GM21515 (cell line): Measurements from ENCODE around the gene PRKD1.
"Not testable (repeated sequence)": the region's sequence is repeated elsewhere in the genome, so short reads cannot be mapped to it uniquely, and the experiment has no call there.

Experiments used
- ATAC-seq: cut with Tn5 transposase; IDR thresholded peaks from one replicate; pipeline ENCODE4 v1.9.1; 2021; ENCODE audit not compliant: unreplicated experiment

PRKD1 gene

DNA sequence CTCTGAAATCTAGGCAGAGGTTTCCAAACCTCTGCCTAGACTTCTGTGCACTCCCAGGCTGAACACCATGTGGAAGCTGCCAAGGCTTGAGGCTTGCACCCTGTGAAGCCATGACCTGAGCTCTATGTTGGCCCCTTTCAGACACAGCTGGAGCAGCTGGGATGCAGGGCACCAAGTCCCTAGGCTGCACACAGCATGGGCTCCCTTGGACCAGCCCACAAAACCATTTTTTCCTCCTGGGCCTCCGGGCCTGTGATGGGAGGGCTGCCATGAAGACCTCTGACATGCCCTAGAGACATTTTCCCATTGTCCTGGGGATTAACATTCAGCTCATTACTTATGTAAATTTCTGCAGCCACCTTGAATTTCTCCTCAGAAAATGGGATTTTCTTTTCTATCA, 88.0 kb downstream of the PRKD1 start:
- not testable (repeated sequence) for ATAC-seq

DNA sequence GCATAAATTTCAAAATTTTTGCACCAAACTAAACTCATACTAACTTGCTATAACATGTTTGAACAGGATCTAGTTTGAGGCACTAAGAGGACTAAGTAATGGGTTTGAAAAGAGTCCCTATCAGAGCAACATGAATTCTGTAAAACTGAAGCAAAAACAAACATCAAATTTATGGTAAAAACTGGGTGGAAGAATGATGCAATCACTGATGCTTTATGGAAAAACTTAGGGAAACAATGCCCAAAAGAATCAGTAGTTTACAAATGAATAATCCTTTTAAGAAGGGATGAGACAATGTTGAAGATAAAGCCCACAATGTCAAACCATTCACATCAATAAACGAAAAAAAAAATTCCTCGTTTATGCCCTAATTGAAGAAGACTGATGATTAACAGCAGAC, 88.9 kb downstream of the PRKD1 start:
- ATAC-seq, result no peak

DNA sequence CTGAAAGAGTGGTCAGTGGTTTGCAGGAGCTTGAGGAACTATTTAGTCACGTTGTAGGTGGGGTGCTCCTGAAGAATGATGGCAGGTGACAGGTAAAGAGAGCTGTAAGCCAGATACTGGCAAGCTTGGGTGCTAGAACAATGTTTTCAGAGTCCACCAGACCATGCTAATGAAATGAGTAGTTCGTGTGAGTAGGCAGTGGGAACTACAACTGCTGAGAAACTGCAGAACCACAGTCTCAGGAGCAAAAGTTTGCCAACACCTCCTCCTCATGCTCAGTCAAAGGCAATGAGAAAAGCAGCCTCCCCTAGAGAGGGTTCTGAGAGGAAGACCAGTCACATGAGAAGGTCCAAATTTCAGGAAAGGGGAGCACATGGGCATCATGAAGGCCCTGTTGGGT, 91.3 kb downstream of the PRKD1 start:
- no peak for ATAC-seq

DNA sequence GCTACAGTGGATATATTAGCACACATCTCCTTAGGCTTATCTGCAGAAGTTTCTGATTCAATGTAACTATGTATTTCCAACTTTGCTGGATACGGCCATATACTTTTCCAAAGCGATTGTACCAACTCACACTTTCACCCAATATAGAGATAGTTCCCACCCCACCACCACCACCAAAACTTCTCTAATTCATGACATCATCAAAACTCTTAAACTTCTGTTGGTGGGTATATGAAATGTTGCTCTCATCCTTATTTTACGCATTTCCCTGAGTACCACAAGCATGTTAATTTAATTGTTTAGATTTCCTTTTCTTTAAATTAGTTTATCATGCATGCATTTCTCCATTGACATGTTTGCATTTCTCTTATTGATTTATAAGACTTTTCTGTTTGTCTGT, 95.6 kb downstream of the PRKD1 start:
- no peak for ATAC-seq

DNA sequence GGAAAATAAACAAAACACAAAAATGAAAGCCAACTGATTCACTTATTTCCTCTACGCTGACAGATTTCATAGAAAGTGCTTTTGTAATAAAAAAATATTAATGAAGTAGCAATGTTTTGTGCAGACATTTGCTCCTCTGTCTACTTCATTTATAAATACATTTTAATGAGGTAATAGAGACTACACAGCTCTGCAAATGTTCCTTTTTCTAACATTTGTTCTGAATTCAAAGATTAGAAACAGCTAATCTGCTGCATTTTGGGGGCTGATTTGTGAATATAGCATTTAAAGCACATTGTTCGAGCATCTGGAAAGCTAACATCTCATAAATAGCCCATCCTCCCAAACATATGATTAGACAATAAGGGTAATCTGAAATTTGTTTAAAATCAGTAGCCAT, 97.8 kb downstream of the PRKD1 start:
- ATAC-seq, result no peak

DNA sequence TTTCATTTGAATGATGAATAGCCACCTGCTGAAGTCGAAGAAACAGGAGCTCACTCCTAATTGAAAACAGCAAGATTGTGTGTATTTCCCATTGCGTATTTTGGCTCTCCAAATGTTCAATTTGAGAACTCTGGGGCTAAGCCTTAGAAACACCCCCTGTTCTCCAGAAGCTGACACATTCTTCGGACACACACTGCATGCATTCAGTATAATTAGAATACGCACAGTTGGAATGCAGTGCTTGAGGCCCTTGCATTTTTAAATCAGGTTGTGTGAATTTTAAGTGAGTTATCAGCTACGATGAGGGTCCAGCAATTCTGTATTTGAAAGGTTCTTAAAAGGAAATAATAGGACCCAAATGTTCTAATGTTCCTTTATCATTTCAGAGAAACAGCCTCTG, 103.8 kb downstream of the PRKD1 start:
- no peak for ATAC-seq

DNA sequence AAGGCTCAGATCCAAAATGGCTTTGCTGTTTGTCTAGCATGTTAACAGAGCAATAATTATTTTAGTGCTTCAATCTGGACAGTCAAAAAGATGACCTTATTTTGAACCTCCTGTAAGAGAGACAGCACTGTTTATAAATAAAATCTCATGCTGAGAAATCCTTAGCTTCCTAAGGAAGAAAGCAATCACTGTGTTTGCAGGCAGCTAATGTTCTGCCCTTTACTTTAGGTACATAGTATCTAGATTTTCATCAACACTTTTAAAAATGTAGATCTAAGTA, 105.3 kb downstream of the PRKD1 start:
- no peak for ATAC-seq

DNA sequence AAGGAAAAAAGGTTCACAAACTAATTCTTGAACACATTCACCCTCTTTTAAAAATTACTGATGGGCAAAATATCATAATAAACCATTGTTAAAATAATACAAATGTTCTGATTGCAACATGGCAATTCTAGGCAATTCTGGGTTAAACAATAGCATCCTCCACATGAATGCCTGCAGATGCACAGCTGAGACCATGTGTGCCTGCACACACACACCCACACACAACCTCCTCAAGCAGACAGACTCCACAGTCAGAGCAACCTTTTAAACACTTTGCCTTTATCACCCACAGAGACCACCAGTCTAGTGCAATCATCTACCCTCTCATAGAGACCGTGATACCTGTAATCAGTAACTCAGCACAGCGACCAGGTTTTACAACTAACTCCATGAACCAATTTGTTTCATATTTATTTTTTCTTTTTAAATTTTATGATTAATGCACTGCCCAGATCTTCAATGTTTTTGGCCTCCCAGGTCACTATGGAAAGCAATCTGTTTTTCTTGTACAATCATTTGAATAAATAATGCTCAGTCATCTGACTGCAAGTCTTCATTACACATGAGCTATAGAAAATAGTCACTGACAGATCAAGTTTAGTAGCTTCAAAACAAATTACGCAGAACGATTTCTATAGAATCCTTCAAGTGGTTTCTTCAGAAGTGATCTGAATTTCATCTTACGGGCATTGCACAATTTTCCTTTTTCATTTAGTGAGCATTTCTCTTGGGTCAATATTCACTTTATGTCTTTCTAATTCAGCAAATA, 105.8 kb downstream of the PRKD1 start:
- no peak for ATAC-seq

DNA sequence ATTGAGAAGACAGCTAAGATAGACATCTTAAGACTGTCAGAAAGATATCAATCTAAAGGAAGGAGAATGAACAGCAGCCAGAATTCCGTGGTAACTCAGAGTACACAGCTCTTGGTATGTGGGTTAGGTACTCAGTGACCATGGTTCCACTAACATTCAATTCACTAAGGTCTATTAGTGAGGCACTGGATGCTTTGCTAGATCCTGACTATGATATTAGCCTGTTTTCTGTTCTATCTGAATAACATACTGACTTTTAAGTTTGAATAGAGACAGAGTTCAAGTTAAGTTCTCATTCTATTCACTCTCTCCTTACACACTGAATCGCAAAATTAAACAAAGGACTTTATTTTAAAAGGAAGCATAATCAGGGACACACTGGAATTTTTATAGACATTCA, 106.4 kb downstream of the PRKD1 start:
- no peak for ATAC-seq

DNA sequence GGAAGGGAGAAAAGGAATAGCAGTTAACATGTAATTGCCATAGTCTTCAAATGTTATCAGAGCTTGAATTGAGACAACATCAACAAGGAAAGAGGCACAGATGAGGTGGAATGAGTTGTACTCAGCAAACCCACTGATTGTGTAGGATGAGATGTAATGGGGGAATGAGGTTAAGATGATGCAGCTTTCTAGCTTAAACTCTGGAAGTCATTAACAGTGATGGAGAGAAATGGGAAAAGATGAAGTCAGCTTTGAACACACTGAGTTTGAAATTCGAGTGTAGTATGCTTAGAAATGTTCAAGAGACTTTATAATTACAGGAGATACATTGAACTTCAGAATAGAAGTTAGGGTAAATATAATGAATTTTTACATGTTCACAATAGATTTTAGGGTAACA, 106.9 kb downstream of the PRKD1 start:
- no peak for ATAC-seq

DNA sequence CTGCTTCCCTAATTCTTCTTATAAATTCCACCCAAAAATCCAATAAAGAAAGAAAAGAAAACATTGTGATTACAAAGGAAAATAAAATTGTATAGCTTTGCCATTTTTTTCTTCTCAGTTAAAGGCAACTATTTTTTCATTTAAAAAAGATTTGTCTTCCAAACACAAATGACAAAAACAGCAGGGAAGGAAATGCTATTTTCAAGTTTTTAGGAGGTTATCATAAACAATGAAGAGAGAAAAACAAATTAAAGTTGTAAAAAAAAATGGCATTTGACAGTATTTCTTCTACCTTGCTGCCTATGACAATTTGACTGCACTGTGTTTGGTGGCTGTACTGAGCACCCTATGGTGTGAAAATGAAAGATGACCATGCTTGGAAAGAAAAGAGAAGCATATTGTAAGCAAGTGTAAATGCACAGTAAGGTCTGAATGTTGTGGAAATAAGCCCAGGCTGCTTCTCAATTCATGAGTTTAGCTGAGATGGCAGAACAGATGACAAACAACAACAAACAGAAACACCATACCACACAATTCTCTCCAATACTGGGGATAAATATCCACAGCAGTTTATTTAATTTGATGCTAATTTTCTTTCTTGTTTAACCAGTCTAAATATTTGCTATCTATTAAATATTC, 109.8 kb downstream of the PRKD1 start:
- ATAC-seq, result no peak

DNA sequence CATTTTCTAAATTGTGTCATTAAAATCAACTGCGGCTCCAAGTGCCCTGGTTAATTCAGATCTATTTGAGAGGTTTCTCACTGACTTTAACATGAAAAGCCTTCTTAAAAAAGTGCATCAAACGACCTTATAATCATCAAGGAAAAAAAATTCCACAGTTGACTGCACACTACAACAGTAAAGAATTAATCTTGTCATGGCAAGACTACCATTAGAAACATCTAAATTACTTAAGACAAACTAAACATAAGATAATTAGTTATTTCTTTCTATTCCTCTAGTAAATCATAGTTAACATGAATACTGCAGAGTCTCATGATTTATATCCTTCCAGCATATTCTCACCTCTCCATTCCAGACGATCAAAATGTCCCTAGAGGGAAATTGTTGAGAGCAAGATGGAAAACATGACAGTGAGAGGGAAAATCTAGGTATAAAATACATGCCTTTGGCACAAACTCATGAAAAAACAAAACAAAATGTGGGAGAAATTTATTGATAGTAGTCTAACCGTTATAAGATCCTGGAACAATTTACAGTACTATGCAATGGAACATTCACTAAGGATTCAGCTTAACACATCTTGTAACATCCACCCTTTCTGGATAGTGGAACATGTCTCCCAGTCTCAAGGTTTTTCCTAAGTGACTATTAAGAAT, 112.5 kb downstream of the PRKD1 start:
- no peak for ATAC-seq

DNA sequence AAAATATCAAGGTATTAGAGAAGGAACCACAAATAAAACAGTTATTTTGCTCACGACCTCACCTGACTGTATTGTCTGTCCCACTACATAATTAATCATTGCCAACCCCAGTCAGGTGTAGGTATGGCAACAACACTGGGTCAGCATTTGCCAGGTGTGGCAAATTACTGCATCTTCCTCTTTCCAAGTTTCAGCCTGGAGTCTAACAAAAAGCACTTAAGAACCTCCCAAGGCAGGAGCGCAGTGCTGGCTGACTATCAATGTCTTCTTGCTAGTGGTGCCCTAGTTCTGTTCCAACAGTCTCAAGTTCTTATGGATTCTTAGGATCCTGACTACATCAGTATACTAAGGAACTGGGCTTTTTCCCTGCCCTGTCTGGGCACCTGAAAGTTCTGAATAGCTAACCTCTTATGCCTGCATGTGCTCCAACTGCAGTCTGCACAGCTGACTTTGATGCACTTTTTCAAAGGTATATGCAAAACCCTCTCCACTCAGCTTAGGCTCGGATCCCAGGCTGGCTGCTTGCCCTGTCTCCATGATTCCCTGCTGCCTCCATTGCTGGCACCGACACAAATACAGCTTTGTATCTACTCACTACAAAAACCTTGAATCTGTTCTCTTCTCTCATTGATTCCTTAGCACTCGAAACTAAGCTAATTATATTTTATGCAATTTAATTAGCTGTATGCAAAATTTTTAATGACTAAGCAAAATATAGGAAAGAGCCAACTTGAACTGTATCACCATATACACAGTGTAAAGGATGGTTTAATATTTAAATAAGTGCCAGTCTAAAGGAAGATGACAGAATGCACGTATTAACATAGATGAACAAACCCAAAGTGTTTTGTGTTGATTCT, 113.3 kb downstream of the PRKD1 start:
- no peak for ATAC-seq

DNA sequence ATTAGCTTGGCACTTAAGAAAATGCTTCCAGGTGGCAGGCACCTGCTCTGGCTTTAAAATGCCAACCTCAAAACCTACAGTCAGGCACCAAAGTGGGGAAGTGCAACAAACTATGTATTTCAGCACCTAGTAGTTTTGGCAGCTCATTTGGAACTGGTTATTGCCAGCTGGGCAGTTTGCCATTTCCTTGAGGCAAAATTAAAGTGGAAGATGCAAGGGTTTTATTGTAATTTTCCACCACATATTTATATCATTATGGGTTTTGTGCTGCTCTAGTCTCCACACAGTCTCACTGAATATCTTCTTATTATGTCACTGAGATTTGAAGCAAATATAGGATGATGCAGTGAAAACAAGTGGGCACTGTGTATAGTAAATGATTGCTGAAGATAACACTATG, 117.0 kb downstream of the PRKD1 start:
- no peak for ATAC-seq

DNA sequence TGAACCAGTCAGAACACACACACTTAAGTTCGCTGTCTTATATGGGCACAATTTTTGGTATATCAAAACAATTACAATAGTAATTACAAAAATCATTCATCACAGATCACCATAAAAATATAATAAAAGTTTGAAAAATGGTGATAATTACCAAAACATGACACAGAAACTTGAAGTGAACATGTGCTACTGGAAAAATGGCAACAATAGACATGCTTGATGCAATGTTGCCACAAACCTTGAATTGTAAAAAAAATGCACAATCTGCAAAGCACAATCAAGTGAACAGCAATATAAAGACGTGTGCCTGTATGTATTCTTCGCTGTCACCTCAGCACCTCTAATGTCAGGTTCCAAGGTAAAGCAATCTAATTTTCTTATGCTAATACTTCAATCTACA, 117.6 kb downstream of the PRKD1 start:
- ATAC-seq, result no peak

DNA sequence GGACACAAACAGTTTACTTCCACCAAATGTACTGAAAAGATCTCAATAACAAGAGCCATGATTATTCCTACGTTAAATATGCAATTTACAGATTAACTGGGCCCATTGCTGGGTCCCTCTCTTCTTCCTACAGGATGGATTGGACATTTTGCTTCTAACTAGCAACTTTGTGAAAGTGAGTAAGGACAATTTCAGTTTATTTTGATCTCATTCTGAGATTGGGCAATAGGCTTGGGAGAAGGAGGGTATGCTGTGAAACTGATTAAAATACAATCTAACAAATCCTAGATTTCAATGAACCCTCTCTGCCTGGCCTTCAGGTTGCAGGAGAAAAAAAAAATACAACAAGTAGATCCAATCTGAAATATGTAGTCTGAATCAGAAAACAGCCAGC, 121.5 kb downstream of the PRKD1 start:
- ATAC-seq, result no peak

DNA sequence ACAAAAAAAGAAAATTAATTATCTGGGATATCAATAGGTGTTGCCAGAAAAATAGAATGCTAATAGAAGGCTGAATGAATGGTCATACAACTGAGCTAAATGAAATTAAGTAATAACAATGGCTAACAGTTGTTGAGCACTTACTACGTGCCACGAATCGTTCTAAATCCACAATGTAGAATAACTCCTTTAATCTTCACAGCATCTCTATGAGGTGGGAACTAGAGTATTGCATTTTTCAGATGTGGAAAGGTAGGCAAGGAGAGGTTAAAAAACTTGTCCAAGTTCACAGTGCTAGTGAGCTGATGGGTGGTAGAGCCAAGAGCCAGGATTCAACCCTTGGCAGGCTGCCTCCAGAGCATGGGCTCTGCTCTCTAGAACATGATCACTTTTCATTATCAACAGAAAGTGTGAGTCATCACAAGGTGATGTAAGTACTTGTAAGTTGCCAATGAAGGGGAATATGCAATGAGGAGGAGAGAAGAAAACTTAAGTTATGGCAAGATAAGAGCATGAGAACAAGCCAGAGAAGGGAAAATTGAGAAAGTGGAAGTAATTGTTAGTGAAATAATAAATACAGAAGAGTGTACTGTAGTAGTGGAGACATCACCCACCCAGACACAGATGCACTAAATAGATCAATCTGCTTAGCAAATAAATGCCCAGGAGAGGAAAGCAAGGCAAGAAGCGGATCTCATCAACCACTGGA, 122.1 kb downstream of the PRKD1 start:
- ATAC-seq, result no peak

DNA sequence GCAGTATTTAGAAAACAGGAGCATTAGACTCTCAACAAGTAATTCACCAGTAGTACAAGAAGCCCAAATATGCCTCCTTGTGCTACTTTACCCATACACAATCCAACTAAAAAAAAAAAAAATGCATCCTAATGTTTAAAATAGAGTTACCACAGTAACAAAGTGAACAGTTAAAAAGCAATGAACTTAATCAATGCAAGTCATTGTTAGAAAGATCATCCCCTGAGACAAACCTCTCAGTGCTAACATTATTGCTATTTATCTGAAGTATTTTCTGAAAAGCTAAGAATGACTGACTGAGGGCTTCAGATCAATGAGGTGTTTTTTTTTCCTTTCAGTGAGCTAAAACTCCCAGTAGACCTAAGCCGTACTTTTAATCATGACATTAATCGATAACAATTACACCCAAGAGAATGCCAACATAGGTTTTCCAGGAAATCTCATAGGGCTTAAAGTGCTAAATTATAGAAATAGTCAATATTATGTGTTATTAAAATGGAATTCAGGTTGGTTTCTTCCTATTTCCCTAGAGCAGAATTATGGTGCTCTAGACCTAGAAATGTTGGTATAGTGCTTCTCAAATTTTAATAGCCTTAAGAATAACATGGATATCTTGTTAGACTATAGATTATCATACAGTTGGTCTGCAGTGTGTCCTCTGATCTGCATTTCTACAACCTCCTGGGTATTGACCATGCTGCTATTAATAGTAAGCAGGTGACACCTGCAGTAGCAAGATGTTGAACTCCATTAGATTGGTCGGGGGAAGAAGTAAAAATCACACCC, 123.0 kb downstream of the PRKD1 start:
- no peak for ATAC-seq

DNA sequence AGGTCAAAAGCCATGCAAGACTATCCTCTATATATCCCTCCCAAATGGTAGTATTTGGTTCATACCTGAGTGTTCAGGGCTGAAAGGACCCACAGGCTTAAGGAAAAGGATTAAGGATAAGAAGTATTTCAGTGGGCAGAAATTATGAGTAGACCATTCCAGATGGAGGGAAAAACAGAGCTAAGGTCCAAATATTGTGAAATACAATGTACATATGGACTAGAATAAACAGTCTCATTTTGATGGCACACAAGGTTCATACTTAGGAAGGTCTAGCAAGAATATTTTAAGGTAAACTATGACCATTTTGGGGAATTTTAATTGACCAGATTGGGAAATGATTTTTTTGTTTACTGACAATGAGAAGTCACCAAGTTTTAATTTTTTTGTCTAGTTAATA, 124.6 kb downstream of the PRKD1 start:
- ATAC-seq, result no peak

DNA sequence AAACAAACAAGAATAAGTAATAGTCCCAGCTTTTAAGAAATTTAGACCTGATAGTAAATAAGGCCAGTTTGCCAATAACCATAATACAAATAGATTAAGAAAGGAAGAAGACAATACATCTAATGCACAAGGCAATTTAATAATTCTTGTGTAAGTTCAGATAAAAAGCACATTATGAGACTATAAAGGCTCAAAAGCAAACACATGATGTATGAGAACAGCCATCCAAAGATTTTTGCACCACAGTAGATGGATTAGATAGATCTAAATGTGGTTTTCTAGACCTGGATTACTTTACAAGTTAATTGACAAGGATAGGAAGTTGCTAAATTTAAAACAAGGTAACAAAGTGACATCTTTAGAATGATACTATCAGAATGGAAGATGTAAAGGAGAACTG, 125.4 kb downstream of the PRKD1 start:
- ATAC-seq, result no peak
